ENCODE results near the gene CTNNA3. TPM values are rescaled to one million over a fixed set of nuclear protein-coding genes. Genes with fewer than 3 reads are reported as not detected.

The CTNNA3 gene
- total and polyA plus RNA-seq, 4 donors, result 0.16 to 2.4 (median 1.4) TPM

DNA sequence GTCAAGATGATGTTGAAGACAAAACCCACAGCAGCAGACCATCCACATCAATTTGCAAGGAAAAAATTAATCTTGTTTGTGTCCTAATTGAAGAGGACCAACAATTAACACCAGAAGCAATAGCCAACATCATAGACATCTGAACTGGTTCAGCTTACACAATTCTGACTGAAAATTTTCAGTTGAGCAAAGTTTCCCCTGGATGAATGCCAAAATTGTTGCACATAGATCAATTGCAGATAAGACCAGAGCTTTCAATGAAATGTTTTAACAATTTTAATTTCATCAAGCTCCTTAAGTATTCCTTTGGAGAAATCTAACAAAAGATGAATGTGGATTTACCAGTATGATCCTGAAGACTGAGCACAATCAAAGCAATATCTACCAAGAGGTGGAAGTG is 168.6 kb downstream of the CTNNA3 start (continued):
- TF ChIP-seq ATF3 (IDR thresholded peaks at IDR 0.05) (no peak), FOXA2 (IDR thresholded peaks at IDR 0.05) (no peak), HNF4A (conservative IDR thresholded peaks at IDR 0.05) (no peak), TAF1 (conservative IDR thresholded peaks at IDR 0.05) (no peak), YY1 (IDR thresholded peaks at IDR 0.05) (no peak), FOXA1 (IDR thresholded peaks at IDR 0.05) (no peak)

DNA sequence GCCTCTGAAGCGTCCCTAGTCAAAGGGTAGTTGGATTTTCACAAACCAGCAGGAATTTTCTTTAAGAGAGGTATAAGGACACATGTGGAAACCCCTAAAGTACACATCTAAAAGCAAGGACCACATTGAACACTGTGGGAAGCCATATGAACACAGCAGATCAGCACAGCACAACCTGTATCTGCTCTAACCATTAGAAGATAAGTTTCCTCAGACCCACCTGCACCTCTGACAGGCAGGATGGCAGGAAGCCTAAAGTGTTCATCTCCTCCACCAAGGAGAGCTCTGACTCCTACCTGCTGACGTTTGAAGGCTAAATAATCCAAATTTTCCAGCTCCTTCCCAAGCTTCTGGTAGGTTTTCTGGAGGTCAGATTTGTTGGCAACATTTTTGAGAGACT is 174.4 kb downstream of the CTNNA3 start:
- Histone ChIP-seq H3K9ac (ENCODE audit: low read depth in 1 of 2, low read length in 2 of 2) (no peak overlapping the region), H3K36me3 (ENCODE audit: control insufficient read depth in 4 of 4, insufficient read depth in 3 of 4, low read depth in 1 of 4, low read length in 3 of 4) (no peaks in the 10 kb centered on the region), H3K9me3 (ENCODE audit: control insufficient read depth in 4 of 4, low read length in 3 of 4) (no peaks in the 10 kb centered on the region), H3K4me1 (ENCODE audit: control insufficient read depth in 4 of 4, insufficient read depth in 4 of 4, low read length in 3 of 4) (peaks cover 0 to 3% (median 0%) of the 10 kb centered on the region in 4 donors), H3K27ac (ENCODE audit: low read depth in 1 of 2, low read length in 2 of 2) (no peak overlapping the region), H3K4me3 (ENCODE audit: low read depth in 1 of 3, low read length in 3 of 3) (no peak overlapping the region), H3K27me3 (ENCODE audit: control insufficient read depth in 4 of 4, insufficient read depth in 4 of 4, low read length in 3 of 4) (no peaks in the 10 kb centered on the region)
- 55% methylated on average over 2 of the region's 2 CpGs for WGBS
- DNase-seq (ENCODE audit: low spot score), result no peak
- TF ChIP-seq ATF3 (IDR thresholded peaks at IDR 0.05) (no peak), HNF4G (IDR thresholded peaks at IDR 0.05) (no peak), CTCF (IDR thresholded peaks at IDR 0.05; ENCODE audit: low read depth, low read length, missing input control) (no peak), HNF4A (conservative IDR thresholded peaks at IDR 0.05) (no peak), YY1 (IDR thresholded peaks at IDR 0.05) (no peak), SP1 (IDR thresholded peaks at IDR 0.05) (no peak), RXRA (IDR thresholded peaks at IDR 0.05) (no peak), MAX (IDR thresholded peaks at IDR 0.05) (no peak), ZBTB33 (IDR thresholded peaks at IDR 0.05) (no peak), JUND (IDR thresholded peaks at IDR 0.05) (no peak), NR2F2 (IDR thresholded peaks at IDR 0.05) (no peak), FOXA1 (IDR thresholded peaks at IDR 0.05) (no peak), TAF1 (conservative IDR thresholded peaks at IDR 0.05) (no peak)

DNA sequence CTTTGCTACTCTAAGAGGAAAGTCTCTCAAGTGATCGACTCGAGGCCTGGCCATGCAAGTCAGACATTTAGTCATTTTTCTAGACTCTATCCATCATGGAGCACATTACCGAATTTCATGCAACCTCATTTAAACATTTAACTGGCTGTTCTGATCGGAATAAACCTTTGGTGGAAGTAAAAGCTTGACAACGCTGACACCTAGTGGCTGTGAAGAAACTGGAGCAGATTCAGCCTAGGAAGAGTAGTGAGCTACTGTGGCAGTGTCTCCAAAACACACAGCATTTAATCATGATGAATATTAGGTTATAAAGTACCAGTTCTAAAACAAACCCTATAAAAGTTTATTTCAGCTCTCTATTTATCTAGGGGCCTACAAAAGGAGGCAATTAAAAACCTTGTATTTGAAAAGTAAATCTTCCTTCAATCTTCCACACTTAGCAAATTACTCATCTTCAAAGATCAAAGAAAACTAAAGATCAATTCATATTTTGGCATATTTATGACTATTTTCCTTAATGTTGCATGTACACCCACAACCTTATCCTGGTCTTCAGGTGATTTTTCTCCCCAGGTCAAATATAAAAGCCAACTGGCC is 175.0 kb downstream of the CTNNA3 start:
- peak; percentile 34 for DNase-seq (ENCODE audit: low spot score)
- H3K27ac ChIP-seq (ENCODE audit: low read depth in 1 of 2, low read length in 2 of 2), result no peak overlapping the region
- H3K9me3 ChIP-seq (ENCODE audit: control insufficient read depth in 4 of 4, low read length in 3 of 4), result no peaks in the 10 kb centered on the region
- WGBS, result 4% methylated on average over 5 of the region's 5 CpGs
- peaks cover 0 to 3% (median 0%) of the 10 kb centered on the region in 4 donors for H3K4me1 ChIP-seq (ENCODE audit: control insufficient read depth in 4 of 4, insufficient read depth in 4 of 4, low read length in 3 of 4)
- H3K4me3 ChIP-seq (ENCODE audit: low read depth in 1 of 3, low read length in 3 of 3), result no peak overlapping the region
- no peaks in the 10 kb centered on the region for H3K36me3 ChIP-seq (ENCODE audit: control insufficient read depth in 4 of 4, insufficient read depth in 3 of 4, low read depth in 1 of 4, low read length in 3 of 4)
- H3K9ac ChIP-seq (ENCODE audit: low read depth in 1 of 2, low read length in 2 of 2), result no peak overlapping the region
- no peaks in the 10 kb centered on the region for H3K27me3 ChIP-seq (ENCODE audit: control insufficient read depth in 4 of 4, insufficient read depth in 4 of 4, low read length in 3 of 4)
- no peak for TF ChIP-seq YY1 (IDR thresholded peaks at IDR 0.05)
- no peak for TF ChIP-seq RXRA (IDR thresholded peaks at IDR 0.05)
- no peak for TF ChIP-seq REST (IDR thresholded peaks at IDR 0.05)
- TF ChIP-seq FOXA2 (IDR thresholded peaks at IDR 0.05), result no peak
- TF ChIP-seq SP1 (IDR thresholded peaks at IDR 0.05), result no peak
- TF ChIP-seq NR2F2 (IDR thresholded peaks at IDR 0.05), result no peak
- TF ChIP-seq MAX (IDR thresholded peaks at IDR 0.05), result no peak
- no peak for TF ChIP-seq TAF1 (conservative IDR thresholded peaks at IDR 0.05)
- no peak for TF ChIP-seq FOXA1 (IDR thresholded peaks at IDR 0.05)
- TF ChIP-seq ZBTB33 (IDR thresholded peaks at IDR 0.05), result no peak
- TF ChIP-seq CTCF (IDR thresholded peaks at IDR 0.05; ENCODE audit: low read depth, low read length, missing input control), result peak; percentile 69
